Heart left ventricle (tissue), 16 donors: ENCODE results near the gene EXOC8. TPM values are rescaled to one million over a fixed set of nuclear protein-coding genes. Genes with fewer than 3 reads are reported as not detected.

Source experiments
- ATAC-seq, 4 donors: fragments of 200-7000 bp; cut with Tn5 transposase; one replicate each; pipeline ENCODE4 v1.9.1; 2020 to 2022; ENCODE audit warnings: moderate library complexity in 4 of 4, mild to moderate bottlenecking in 3 of 4, moderate number of reproducible peaks in 1 of 4
- DNase-seq, 5 donors: peaks; one replicate each; pipeline ENCODE4 v3.0.0-alpha.2; 2020
- H3K27ac ChIP-seq, 12 donors: fragments of 200-600 bp; sonication (generic) in 4 of 12; one replicate each; pipeline versions ENCODE4 v1.5.0 to v1.8.0; 2016 to 2022; ENCODE audit warnings: mild to moderate bottlenecking in 2 of 12
- H3K27me3 ChIP-seq, 9 donors: fragments of 200-600 bp; sonication (generic) in 2 of 9; one replicate each; pipeline versions ENCODE4 v1.5.1 to v1.8.0; 2016 to 2022; ENCODE audit warnings: mild to moderate bottlenecking in 3 of 9
- H3K36me3 ChIP-seq, 9 donors: fragments of 200-600 bp; sonication (generic) in 2 of 9; one replicate each; pipeline versions ENCODE4 v1.5.0 to v1.8.0; 2018 to 2022; ENCODE audit warnings: mild to moderate bottlenecking in 2 of 9
- H3K4me1 ChIP-seq, 12 donors: fragments of 200-600 bp; sonication (generic) in 4 of 12; one replicate each; pipeline versions ENCODE4 v1.5.0 to v1.8.0; 2016 to 2022; ENCODE audit warnings: mild to moderate bottlenecking in 3 of 12
- H3K4me3 ChIP-seq, 12 donors: fragments of 200-600 bp; sonication (generic) in 4 of 12; one replicate each; pipeline versions ENCODE4 v1.5.0 to v1.8.0; 2017 to 2022; ENCODE audit warnings: mild to moderate bottlenecking in 9 of 12, moderate library complexity in 4 of 12
- H3K9me3 ChIP-seq, 12 donors: fragments of 200-600 bp; sonication (generic) in 4 of 12; one replicate each; pipeline versions ENCODE4 v1.5.0 to v1.8.0; 2016 to 2022; ENCODE audit warnings: mild to moderate bottlenecking in 1 of 12
- CTCF ChIP-seq, 12 donors: fragments of 200-600 bp; sonication (generic) in 4 of 12; IDR thresholded peaks; one replicate each; pipeline versions ENCODE4 v1.5.0 to v1.8.0; 2018 to 2022; ENCODE audit warnings: antibody characterized with exemption in 12 of 12, mild to moderate bottlenecking in 5 of 12
- POLR2A ChIP-seq, 2 donors: fragments of 450-650 bp; IDR thresholded peaks; one replicate each; pipeline ENCODE4 v1.6.1; 2017; ENCODE audit warnings: antibody characterized with exemption in 2 of 2, mild to moderate bottlenecking in 2 of 2, moderate library complexity in 2 of 2
- WGBS, 4 donors: extraction: QIAGEN DNeasy Blood & Tissue Kit in 2 of 4; methylation state at CpG; one replicate each; pipeline versions ENCODE4 v1.1.5 to v1.1.7; 2013 to 2018; 5-methylcytosine and 5-hydroxymethylcytosine counted together
- intact Hi-C, 10 donors: fragments of 100-400 bp; cut with DNase I; formaldehyde crosslinking; loops; one replicate each; pipeline versions ENCODE4 v1.11.1 to v1.14.2; 2022
- polyA plus RNA-seq, 2 donors: library from polyadenylated mRNA; stranded (reverse); fragments of 200-250 nt; gene quantifications; one replicate each; pipeline ENCODE4 v1.2.3, GENCODE V29; 2013
- total RNA-seq, 9 donors: library from RNA; depleted of rRNA in 2 of 9; stranded (reverse); fragments of >200 nt in 2 of 9; fragmentation: NEBNext Ultra II Directional in 3 of 9; extraction: Animal tissue kit (Norgen Biotek cat#: 25700) in 3 of 9; gene quantifications; one replicate each; pipeline versions ENCODE4 v1.1.0 to v1.2.4, GENCODE V29; 2016 to 2023
- donor health status: ischemic (EF 13 %, LVEDD 7.1; RV severe dilation, severe dysfunction).
- donor health status: healthy with polysubstance abuse.
- donor health status: DM: no; HTN: yes; CAD: no.
- donor health status: DM: no; HTN: no; CAD: no.
- donor health status: ischemic (EF 25% LVEDD 6.9; RV normal size, moderate dysfunction).
- donor health status: ischemic (EF 25% LVEDD 5.7; RV mildly dilated, moderate dysfunction).
- donor health status: healthy.
- donor health status: DM: yes; HTN: yes; CAD: no.
- donor health status: ischemic (EF 35%, LVEDD 5.7; RV mildly dilated, moderate dysfunction).
- donor health status: nonischemic (EF 11% LVEDD 7.7; RV severe dilation, severe dysfunction).
- donor health status: DM: yes; HTN: yes; CAD: no.
- donor health status: PGD.
- donor health status: ischemic (EF 29% LVEDD 5.4; RV normal size, mild dysfunction).
- donor health status: nonischemic (EF 23%, LVEDD 6.1; RV moderate dilation, normal function).

EXOC8 gene
- total and polyA plus RNA-seq, 11 donors = 3.7 to 14.8 (median 12.2) TPM

- H3K9me3 ChIP-seq = no peaks in the 10 kb centered on the region
- peak overlapping the region in 1 of 12 donors; percentile 93 for H3K4me3 ChIP-seq
- intact Hi-C loops = loop anchor here in 3 of 10 donors (10.0 kb wide), 2 partner anchors 82 to 88 kb away; partner anchors contain the start of gene GNPAT (in 2 of the 3)
- H3K27ac ChIP-seq = no peak overlapping the region
- H3K27me3 ChIP-seq = no peaks in the 10 kb centered on the region
- peaks cover 0 to 27% (median 11%) of the 10 kb centered on the region in 9 donors for H3K36me3 ChIP-seq
- 90 to 98% (median 94%) methylated on average over 1 of the region's 1 CpG for WGBS, 4 donors
- TF ChIP-seq POLR2A (IDR thresholded peaks at IDR 0.05) (no peak), CTCF (IDR thresholded peaks at IDR 0.05) (no peak)
- ATAC-seq = no peak
- H3K4me1 ChIP-seq = peaks cover 3 to 52% (median 43%) of the 10 kb centered on the region in 12 donors
- DNase-seq = no peak
Measured at GRCh38 chr1:231332761-231333160, 4.9 kb downstream of the EXOC8 start.

GRCh38 chr1:231329483-231329882, 8.2 kb downstream of the EXOC8 start:
- 93 to 96% (median 94%) methylated on average over 7 of the region's 7 CpGs for WGBS, 4 donors
- Histone ChIP-seq H3K4me3 (no peak overlapping the region), H3K36me3 (peaks cover 0 to 20% (median 6%) of the 10 kb centered on the region in 9 donors), H3K4me1 (peaks cover 0 to 25% (median 20%) of the 10 kb centered on the region in 12 donors), H3K27ac (no peak overlapping the region), H3K9me3 (no peaks in the 10 kb centered on the region), H3K27me3 (no peaks in the 10 kb centered on the region)
- intact Hi-C loops = no loop called here
- DNase-seq (no peak), ATAC-seq (no peak)
- TF ChIP-seq POLR2A (IDR thresholded peaks at IDR 0.05) (no peak), CTCF (IDR thresholded peaks at IDR 0.05) (no peak)

GRCh38 chr1:231327617-231328016, 10.0 kb downstream of the EXOC8 start:
- DNase-seq (no peak), ATAC-seq (no peak)
- Histone ChIP-seq H3K4me1 (peaks cover 0 to 7% (median 1%) of the 10 kb centered on the region in 12 donors), H3K36me3 (peaks cover 0 to 12% (median 2%) of the 10 kb centered on the region in 9 donors), H3K27ac (no peak overlapping the region), H3K9me3 (no peaks in the 10 kb centered on the region), H3K4me3 (no peak overlapping the region), H3K27me3 (no peaks in the 10 kb centered on the region)
- 75 to 84% (median 81%) methylated on average over 5 of the region's 5 CpGs for WGBS, 4 donors
- no peak for TF ChIP-seq CTCF (IDR thresholded peaks at IDR 0.05)
- TF ChIP-seq POLR2A (IDR thresholded peaks at IDR 0.05) = no peak
- intact Hi-C loops = no loop called here

GRCh38 chr1:231326248-231326647, 11.4 kb downstream of the EXOC8 start:
- no peak overlapping the region for H3K27ac ChIP-seq
- peaks cover 0 to 5% (median 0%) of the 10 kb centered on the region in 9 donors for H3K36me3 ChIP-seq
- no peaks in the 10 kb centered on the region for H3K4me1 ChIP-seq
- whole genome bisulfite sequencing, 4 donors = 59 to 87% (median 79%) methylated on average over 1 of the region's 1 CpG
- H3K4me3 ChIP-seq = no peak overlapping the region
- no peak for DNase-seq
- H3K9me3 ChIP-seq = no peaks in the 10 kb centered on the region
- intact Hi-C loops = no loop called here
- no peaks in the 10 kb centered on the region for H3K27me3 ChIP-seq
- no peak for ATAC-seq
- TF ChIP-seq CTCF (IDR thresholded peaks at IDR 0.05) (no peak), POLR2A (IDR thresholded peaks at IDR 0.05) (no peak)
